ACHN (cell line): Measurements from ENCODE around the gene GATD1.

Experiments
- DNase-seq: peaks from one replicate; pipeline ENCODE4 v3.0.0-alpha.2; 2015
- in situ Hi-C: cut with HindIII; loops from 2 replicates; pipeline ENCODE4 v1.10.0; 2017; ENCODE audit warnings: low sequenced_read_pairs, low pct_ligation_motif_present, low pct_unique_long_range_greater_than_20kb

GATD1 gene

GRCh38 chr11:813456-814096 is 36.3 kb upstream of the GATD1 start:
- in situ Hi-C loops, result no loop called here
- DNase-seq, result no peak

GRCh38 chr11:813072-813455 is 35.8 kb upstream of the GATD1 start:
- in situ Hi-C loops, result no loop called here

GRCh38 chr11:812390-812789 is 35.1 kb upstream of the GATD1 start:
- in situ Hi-C loops, result no loop called here
- DNase-seq, result no peak

More at GRCh38 chr11:813072-813455, 35.8 kb upstream of the GATD1 start:
- DNase-seq, result no peak

GRCh38 chr11:811446-812245 is 34.4 kb upstream of the GATD1 start:
- in situ Hi-C loops, result no loop called here
- no peak for DNase-seq

- in situ Hi-C loops, result no loop called here
- DNase-seq, result no peak
Measured at GRCh38 chr11:810040-810567, 32.8 kb upstream of the GATD1 start.

GRCh38 chr11:809287-810039 is 32.2 kb upstream of the GATD1 start, which contains the start of gene RPLP2:
Gene RPLP2 (plus strand): TSS chr11:809967. CDS start chr11:810235, 268 bp downstream.
- peak; percentile 93 for DNase-seq
- in situ Hi-C loops, result no loop called here

GRCh38 chr11:808427-809286 is 31.4 kb upstream of the GATD1 start:
- in situ Hi-C loops, result no loop called here
- peak; percentile 83 for DNase-seq

GRCh38 chr11:804599-804964 is 27.3 kb upstream of the GATD1 start:
- DNase-seq, result no peak
- in situ Hi-C loops, result no loop called here

- in situ Hi-C loops, result no loop called here
- no peak for DNase-seq
Measured at GRCh38 chr11:803770-804598, 26.7 kb upstream of the GATD1 start.

- no peak for DNase-seq
- in situ Hi-C loops, result no loop called here
Measured at GRCh38 chr11:803467-803742, 26.1 kb upstream of the GATD1 start.

GRCh38 chr11:802693-803466 is 25.6 kb upstream of the GATD1 start:
- in situ Hi-C loops, result no loop called here
- no peak for DNase-seq

- in situ Hi-C loops, result no loop called here
- no peak for DNase-seq
Measured at GRCh38 chr11:802018-802617, 24.8 kb upstream of the GATD1 start.

- in situ Hi-C loops, result no loop called here
Measured at GRCh38 chr11:801097-801780, 24.0 kb upstream of the GATD1 start.

GRCh38 chr11:800473-800872 is 23.2 kb upstream of the GATD1 start:
- in situ Hi-C loops, result no loop called here
- no peak for DNase-seq

More at GRCh38 chr11:801097-801780, 24.0 kb upstream of the GATD1 start:
- DNase-seq, result no peak

GRCh38 chr11:799641-800316 is 22.5 kb upstream of the GATD1 start:
- in situ Hi-C loops, result no loop called here
- DNase-seq, result no peak
